H9 (cell line): ENCODE measurements around the gene ADGRB3. TPM values are rescaled to one million over a fixed set of nuclear protein-coding genes. Genes with fewer than 3 reads are reported as not detected.

Experiments
- DNase-seq: peaks from one replicate; pipeline ENCODE4 v3.0.0-alpha.2; 2017
- H2AFZ ChIP-seq: one replicate; pipeline ENCODE4 v1.6.1; 2013; ENCODE audit warnings: mild to moderate bottlenecking, low read length, control low read depth, moderate library complexity
- H2AK5ac ChIP-seq: 2 replicates; pipeline ENCODE4 v1.6.1; 2013; ENCODE audit warnings: low read length, control low read depth, mixed read lengths; ENCODE audit not compliant: insufficient read length
- H2BK120ac ChIP-seq: one replicate; pipeline ENCODE4 v1.6.1; 2013; ENCODE audit warnings: low read depth, mild to moderate bottlenecking, low read length, control low read depth, inconsistent platforms; ENCODE audit not compliant: poor library complexity, severe bottlenecking
- H2BK12ac ChIP-seq: 2 replicates; pipeline ENCODE4 v1.6.1; 2013; ENCODE audit warnings: low read length, control low read depth, mixed read lengths, low read depth; ENCODE audit not compliant: insufficient read length
- H2BK15ac ChIP-seq: 2 replicates; pipeline ENCODE4 v1.6.1; 2013; ENCODE audit warnings: low read depth, low read length, control low read depth
- H2BK20ac ChIP-seq: one replicate; pipeline ENCODE4 v1.6.1; 2013; ENCODE audit warnings: low read depth, mild to moderate bottlenecking, low read length, control low read depth, inconsistent platforms; ENCODE audit not compliant: poor library complexity, severe bottlenecking
- H2BK5ac ChIP-seq: 2 replicates; pipeline ENCODE4 v1.6.1; 2013; ENCODE audit warnings: low read length, control low read depth, mixed read lengths; ENCODE audit not compliant: insufficient read length
- H3K14ac ChIP-seq: 2 replicates; pipeline ENCODE4 v1.6.1; 2013; ENCODE audit warnings: low read length, control low read depth; ENCODE audit not compliant: insufficient read depth
- H3K18ac ChIP-seq: 2 replicates; pipeline ENCODE4 v1.6.1; 2013; ENCODE audit warnings: low read depth, mild to moderate bottlenecking, mixed read lengths, low read length, control low read depth; ENCODE audit not compliant: insufficient read length
- H3K23ac ChIP-seq: 2 replicates; pipeline ENCODE4 v1.6.1; 2013; ENCODE audit warnings: low read length, control low read depth, mixed read lengths, low read depth; ENCODE audit not compliant: insufficient read length
- H3K23me2 ChIP-seq: 2 replicates; pipeline ENCODE4 v1.6.1; 2013; ENCODE audit warnings: low read depth, mild to moderate bottlenecking, mixed read lengths, low read length, control low read depth; ENCODE audit not compliant: insufficient read length, poor library complexity, severe bottlenecking
- H3K27ac ChIP-seq: 2 replicates; pipeline ENCODE4 v1.5.1; 2013; ENCODE audit warnings: low read length, control low read depth, mixed read lengths, low read depth; ENCODE audit not compliant: insufficient read length
- H3K27me3 ChIP-seq: 2 replicates; pipeline ENCODE4 v1.6.1; 2013; ENCODE audit warnings: low read length, control low read depth, inconsistent platforms; ENCODE audit not compliant: insufficient read depth
- H3K4ac ChIP-seq: 2 replicates; pipeline ENCODE4 v1.6.1; 2013; ENCODE audit warnings: low read depth, mild to moderate bottlenecking, control low read depth, inconsistent platforms, low read length, moderate library complexity
- H3K4me1 ChIP-seq: 2 replicates; pipeline ENCODE4 v1.6.1; 2013; ENCODE audit warnings: low read length, control low read depth, inconsistent platforms; ENCODE audit not compliant: insufficient read depth
- H3K4me2 ChIP-seq: 2 replicates; pipeline ENCODE4 v1.6.1; 2013; ENCODE audit warnings: low read length, control low read depth, mixed read lengths; ENCODE audit not compliant: insufficient read length, insufficient read depth
- H3K56ac ChIP-seq: 2 replicates; pipeline ENCODE4 v1.6.1; 2013; ENCODE audit warnings: low read depth, mild to moderate bottlenecking, mixed read lengths, low read length, control low read depth; ENCODE audit not compliant: insufficient read length
- H3K79me1 ChIP-seq: 2 replicates; pipeline ENCODE4 v1.6.1; 2013; ENCODE audit warnings: low read depth, mild to moderate bottlenecking, moderate library complexity, low read length, control low read depth, inconsistent platforms; ENCODE audit not compliant: insufficient read depth, poor library complexity, severe bottlenecking
- H3K79me2 ChIP-seq: 2 replicates; pipeline ENCODE4 v1.6.1; 2013; ENCODE audit warnings: low read length, control low read depth, inconsistent platforms; ENCODE audit not compliant: insufficient read depth
- H3K9ac ChIP-seq: 2 replicates; pipeline ENCODE4 v1.6.1; 2013; ENCODE audit warnings: low read length, control low read depth, mixed read lengths; ENCODE audit not compliant: insufficient read length; ENCODE audit errors: extremely low read depth
- H3K9me3 ChIP-seq: one replicate; pipeline ENCODE4 v1.6.1; 2013; ENCODE audit warnings: low read depth, low read length, inconsistent platforms; ENCODE audit not compliant: control insufficient read depth
- H3T11ph ChIP-seq: one replicate; pipeline ENCODE4 v1.6.1; 2013; ENCODE audit warnings: mild to moderate bottlenecking, low read length, control low read depth, inconsistent platforms
- H4K20me1 ChIP-seq: one replicate; pipeline ENCODE4 v1.6.1; 2013; ENCODE audit not compliant: control insufficient read depth, insufficient read length, insufficient read depth
- H4K5ac ChIP-seq: 2 replicates; pipeline ENCODE4 v1.6.1; 2013; ENCODE audit warnings: low read depth, mild to moderate bottlenecking, mixed read lengths, low read length, control low read depth; ENCODE audit not compliant: insufficient read length
- H4K8ac ChIP-seq: replicated peaks from 2 replicates; pipeline ENCODE4 v1.6.1; 2013; ENCODE audit warnings: low read length, control low read depth, mixed read lengths, low read depth; ENCODE audit not compliant: insufficient read length
- H4K91ac ChIP-seq: 2 replicates; pipeline ENCODE4 v1.6.1; 2013; ENCODE audit warnings: low read depth, mild to moderate bottlenecking, moderate library complexity, mixed read lengths, low read length, control low read depth; ENCODE audit not compliant: insufficient read length
- H3K27ac Mint-ChIP-seq, 3 experiments: 2 replicates in 2 of 3; 3 replicates in 1 of 3; pipeline ENCODE4 v1.8.0; 2020 to 2021; ENCODE audit warnings: mixed read lengths in 3 of 3, mild to moderate bottlenecking in 1 of 3, moderate library complexity in 1 of 3
- H3K27me3 Mint-ChIP-seq: 2 replicates; pipeline ENCODE4 v1.8.0; 2021; ENCODE audit warnings: low read depth, mild to moderate bottlenecking, moderate library complexity, mixed read lengths
- H3K36me3 Mint-ChIP-seq, 3 experiments: 2 replicates in 2 of 3; 3 replicates in 1 of 3; pipeline ENCODE4 v1.8.0; 2020 to 2021; ENCODE audit warnings: low read depth in 3 of 3, mixed read lengths in 3 of 3; ENCODE audit not compliant: insufficient read depth in 1 of 3
- H3K4me1 Mint-ChIP-seq, 2 experiments: 2 replicates each; pipeline ENCODE4 v1.8.0; 2020; ENCODE audit warnings: mixed read lengths in 2 of 2
- H3K4me3 Mint-ChIP-seq, 2 experiments: 2 replicates in 1 of 2; 3 replicates in 1 of 2; pipeline ENCODE4 v1.8.0; 2020 to 2021; ENCODE audit warnings: mild to moderate bottlenecking in 2 of 2, mixed read lengths in 2 of 2, moderate library complexity in 1 of 2
- H3K9me3 Mint-ChIP-seq, 2 experiments: 2 replicates in 1 of 2; 3 replicates in 1 of 2; pipeline ENCODE4 v1.8.0; 2020; ENCODE audit warnings: mild to moderate bottlenecking in 2 of 2, mixed read lengths in 2 of 2, moderate library complexity in 1 of 2
- whole genome bisulfite sequencing: extraction: QIAGEN DNeasy Blood & Tissue Kit; methylation state at CpG from one replicate; pipeline ENCODE4 v1.1.7; 2013; ENCODE audit warnings: missing lambda C conversion rate, low lambda C conversion rate, mixed read lengths; ENCODE audit not compliant: insufficient read length; ENCODE audit errors: extremely low coverage; 5-methylcytosine and 5-hydroxymethylcytosine counted together
- total RNA-seq: library from RNA; stranded (reverse); gene quantifications from 2 replicates; pipeline ENCODE4 v1.2.1, GENCODE V29; 2021
- TF ChIP-seq, protein P1 (sequence below): fragments of 200-600 bp; sonication (generic); conservative IDR thresholded peaks from 3 replicates; pipeline ENCODE4 v1.8.0; 2021; ENCODE audit warnings: antibody characterized with exemption, mild to moderate bottlenecking

Gene ADGRB3
- total RNA-seq, 1 experiment from 2014 or later, result 0.37 TPM

GRCh38 chr6:69337311-69337710 lies 702.2 kb downstream of the ADGRB3 start:
- Histone ChIP-seq H3K18ac (no peak overlapping the region), H3K79me1 (no peaks in the 10 kb centered on the region), H3K23ac (no peak overlapping the region), H2AK5ac (no peak overlapping the region), H4K91ac (no peak overlapping the region), H2BK5ac (no peak overlapping the region), H4K20me1 (no peaks in the 10 kb centered on the region), H3K14ac (no peak overlapping the region), H3K9ac (no peak overlapping the region), H3T11ph (no peak overlapping the region), H2BK15ac (no peak overlapping the region), H3K4me2 (no peak overlapping the region), H4K5ac (no peak overlapping the region), H3K27ac (no peak overlapping the region), H4K8ac (no peak overlapping the region), H2AFZ (no peak overlapping the region), H2BK20ac (no peak overlapping the region), H3K79me2 (no peaks in the 10 kb centered on the region), H2BK12ac (no peak overlapping the region), H3K9me3 (no peaks in the 10 kb centered on the region), H3K4ac (no peak overlapping the region), H3K4me1 (no peaks in the 10 kb centered on the region), H3K23me2 (no peaks in the 10 kb centered on the region), H3K27me3 (no peaks in the 10 kb centered on the region), H3K56ac (no peak overlapping the region), H2BK120ac (no peak overlapping the region)
- no peak overlapping the region for H3K27ac Mint-ChIP-seq
- no peaks in the 10 kb centered on the region for H3K27me3 Mint-ChIP-seq
- TF ChIP-seq, protein P1, sequence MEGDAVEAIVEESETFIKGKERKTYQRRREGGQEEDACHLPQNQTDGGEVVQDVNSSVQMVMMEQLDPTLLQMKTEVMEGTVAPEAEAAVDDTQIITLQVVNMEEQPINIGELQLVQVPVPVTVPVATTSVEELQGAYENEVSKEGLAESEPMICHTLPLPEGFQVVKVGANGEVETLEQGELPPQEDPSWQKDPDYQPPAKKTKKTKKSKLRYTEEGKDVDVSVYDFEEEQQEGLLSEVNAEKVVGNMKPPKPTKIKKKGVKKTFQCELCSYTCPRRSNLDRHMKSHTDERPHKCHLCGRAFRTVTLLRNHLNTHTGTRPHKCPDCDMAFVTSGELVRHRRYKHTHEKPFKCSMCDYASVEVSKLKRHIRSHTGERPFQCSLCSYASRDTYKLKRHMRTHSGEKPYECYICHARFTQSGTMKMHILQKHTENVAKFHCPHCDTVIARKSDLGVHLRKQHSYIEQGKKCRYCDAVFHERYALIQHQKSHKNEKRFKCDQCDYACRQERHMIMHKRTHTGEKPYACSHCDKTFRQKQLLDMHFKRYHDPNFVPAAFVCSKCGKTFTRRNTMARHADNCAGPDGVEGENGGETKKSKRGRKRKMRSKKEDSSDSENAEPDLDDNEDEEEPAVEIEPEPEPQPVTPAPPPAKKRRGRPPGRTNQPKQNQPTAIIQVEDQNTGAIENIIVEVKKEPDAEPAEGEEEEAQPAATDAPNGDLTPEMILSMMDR, result no peak
- H3K4me3 Mint-ChIP-seq, result no peak overlapping the region
- no peaks in the 10 kb centered on the region for H3K36me3 Mint-ChIP-seq
- DNase-seq, result no peak
- no peaks in the 10 kb centered on the region for H3K9me3 Mint-ChIP-seq
- no peaks in the 10 kb centered on the region for H3K4me1 Mint-ChIP-seq
- WGBS, result no CpG with 5 or more reads among the region's 3 CpGs
